Esophagus mucosa (tissue), 1 donor: Measurements from ENCODE around the gene MYO6. TPM values are rescaled to one million over a fixed set of nuclear protein-coding genes. Genes with fewer than 3 reads are reported as not detected.
"Not testable (repeated sequence)": the region's sequence is repeated elsewhere in the genome, so short reads cannot be mapped to it uniquely, and the experiment has no call there.

Source experiments
- ATAC-seq: fragments of 200-7000 bp; cut with Tn5 transposase; one replicate; pipeline ENCODE4 v1.9.1; 2020
- total RNA-seq: library from RNA; stranded (reverse); gene quantifications from one replicate; pipeline ENCODE4 v1.2.4, GENCODE V29; 2023
- donor health status: DM: yes; HTN: yes; CAD: no.

Gene MYO6
- total RNA-seq, 1 donor from 2014 or later: 37.4 TPM

GRCh38 chr6:75893058-75893775 is 144.2 kb downstream of the MYO6 start:
- ATAC-seq: peak; percentile 53

- ATAC-seq: no peak
These were observed 144.7 kb downstream of the MYO6 start for GRCh38 chr6:75893776-75894152.

- ATAC-seq: no peak
These were observed 147.5 kb downstream of the MYO6 start for GRCh38 chr6:75896526-75896925.

GRCh38 chr6:75900216-75900615 is 151.2 kb downstream of the MYO6 start:
- ATAC-seq: not testable (repeated sequence)

- not testable (repeated sequence) for ATAC-seq
These were observed 156.1 kb downstream of the MYO6 start for GRCh38 chr6:75905129-75905528.

- no peak for ATAC-seq
These were observed 157.8 kb downstream of the MYO6 start for GRCh38 chr6:75906871-75907270.

GRCh38 chr6:75907444-75907843 is 158.4 kb downstream of the MYO6 start:
- no peak for ATAC-seq

GRCh38 chr6:75913040-75913439 is 164.0 kb downstream of the MYO6 start:
- no peak for ATAC-seq

- ATAC-seq: peak; percentile 69
These were observed 173.2 kb downstream of the MYO6 start for GRCh38 chr6:75922226-75922625.

- ATAC-seq: no peak
These were observed 177.5 kb downstream of the MYO6 start for GRCh38 chr6:75926293-75927168.

- no peak for ATAC-seq
These were observed 182.1 kb downstream of the MYO6 start for GRCh38 chr6:75931011-75931680.

GRCh38 chr6:75932067-75932466 is 183.0 kb downstream of the MYO6 start:
- no peak for ATAC-seq

GRCh38 chr6:75933387-75933975 is 184.4 kb downstream of the MYO6 start:
- no peak for ATAC-seq

- ATAC-seq: peak; percentile 55
These were observed 185.8 kb downstream of the MYO6 start for GRCh38 chr6:75934643-75935472.

- ATAC-seq: no peak
These were observed 186.4 kb downstream of the MYO6 start for GRCh38 chr6:75935473-75935793.

GRCh38 chr6:75936682-75937081 is 187.6 kb downstream of the MYO6 start:
- no peak for ATAC-seq

GRCh38 chr6:75937846-75938245 is 188.8 kb downstream of the MYO6 start:
- no peak for ATAC-seq

- ATAC-seq: no peak
These were observed 191.5 kb downstream of the MYO6 start for GRCh38 chr6:75940564-75940963.

- no peak for ATAC-seq
These were observed 192.5 kb downstream of the MYO6 start for GRCh38 chr6:75941509-75941908.

GRCh38 chr6:75943381-75943780 is 194.3 kb downstream of the MYO6 start:
- no peak for ATAC-seq

GRCh38 chr6:75946146-75946831 is 197.2 kb downstream of the MYO6 start:
- ATAC-seq: no peak

- ATAC-seq: no peak
These were observed 198.9 kb downstream of the MYO6 start for GRCh38 chr6:75947935-75948334.
